ENCODE measurements around the gene RAI2. TPM values are rescaled to one million over a fixed set of nuclear protein-coding genes. Genes with fewer than 3 reads are reported as not detected.
"Not testable (repeated sequence)": the region's sequence is repeated elsewhere in the genome, so short reads cannot be mapped to it uniquely, and the experiment has no call there.

Gene RAI2
- total RNA-seq, 2 donors from 2014 or later = 13.9 to 29.6 TPM

DNA sequence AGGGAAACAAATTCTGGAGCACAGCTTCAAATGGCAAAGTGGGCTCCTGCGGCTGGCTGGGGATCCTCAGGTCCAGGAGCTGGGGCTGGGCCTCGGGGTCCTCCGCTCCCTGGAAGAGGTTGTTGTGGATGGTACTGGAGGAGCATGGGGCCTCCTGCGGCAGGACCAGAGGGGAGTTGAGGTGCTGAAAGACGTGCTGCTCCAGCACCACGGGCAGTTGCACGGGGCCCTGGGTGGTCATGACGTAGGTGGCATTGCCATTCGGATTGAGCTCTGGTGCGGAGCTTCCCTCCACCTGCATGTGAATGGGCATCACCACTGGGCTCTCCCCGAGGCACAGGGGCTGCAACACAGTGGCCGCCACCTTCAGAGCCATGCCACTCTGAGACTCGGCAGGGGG, 59.7 kb downstream of the RAI2 start:
- H3K27ac ChIP-seq = no peak overlapping the region
- TF ChIP-seq, protein P1, sequence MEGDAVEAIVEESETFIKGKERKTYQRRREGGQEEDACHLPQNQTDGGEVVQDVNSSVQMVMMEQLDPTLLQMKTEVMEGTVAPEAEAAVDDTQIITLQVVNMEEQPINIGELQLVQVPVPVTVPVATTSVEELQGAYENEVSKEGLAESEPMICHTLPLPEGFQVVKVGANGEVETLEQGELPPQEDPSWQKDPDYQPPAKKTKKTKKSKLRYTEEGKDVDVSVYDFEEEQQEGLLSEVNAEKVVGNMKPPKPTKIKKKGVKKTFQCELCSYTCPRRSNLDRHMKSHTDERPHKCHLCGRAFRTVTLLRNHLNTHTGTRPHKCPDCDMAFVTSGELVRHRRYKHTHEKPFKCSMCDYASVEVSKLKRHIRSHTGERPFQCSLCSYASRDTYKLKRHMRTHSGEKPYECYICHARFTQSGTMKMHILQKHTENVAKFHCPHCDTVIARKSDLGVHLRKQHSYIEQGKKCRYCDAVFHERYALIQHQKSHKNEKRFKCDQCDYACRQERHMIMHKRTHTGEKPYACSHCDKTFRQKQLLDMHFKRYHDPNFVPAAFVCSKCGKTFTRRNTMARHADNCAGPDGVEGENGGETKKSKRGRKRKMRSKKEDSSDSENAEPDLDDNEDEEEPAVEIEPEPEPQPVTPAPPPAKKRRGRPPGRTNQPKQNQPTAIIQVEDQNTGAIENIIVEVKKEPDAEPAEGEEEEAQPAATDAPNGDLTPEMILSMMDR (IDR thresholded peaks at IDR 0.05) = no peak
- H3K27me3 ChIP-seq = no peaks in the 10 kb centered on the region
- H3K4me1 ChIP-seq = no peaks in the 10 kb centered on the region
- H3K36me3 ChIP-seq = no peaks in the 10 kb centered on the region
- H3K9me3 ChIP-seq = no peaks in the 10 kb centered on the region
- H3K4me3 ChIP-seq = no peak overlapping the region
- no peak for DNase-seq (ENCODE audit: low spot score)

DNA sequence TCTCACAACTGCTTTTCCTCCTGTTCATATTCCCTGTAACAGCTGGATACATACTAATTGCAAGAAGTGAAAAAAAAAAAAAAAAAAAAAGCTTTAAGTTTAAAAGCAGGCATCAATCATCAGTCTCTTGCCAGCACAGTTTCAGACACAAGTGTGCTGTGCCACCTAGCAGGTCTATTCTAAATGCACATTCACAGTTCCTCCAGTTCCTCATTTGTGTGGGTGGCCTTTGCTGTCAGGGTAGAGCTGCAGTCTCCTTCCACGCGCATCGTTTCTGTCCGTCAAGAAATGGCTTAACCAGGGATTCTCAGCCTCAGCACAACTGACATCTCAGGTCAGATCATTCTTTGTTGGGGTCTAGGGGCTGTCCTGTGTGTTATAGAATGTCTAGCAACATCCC, 62.2 kb downstream of the RAI2 start:
- Histone ChIP-seq H3K4me3 (no peak overlapping the region), H3K36me3 (no peaks in the 10 kb centered on the region), H3K4me1 (no peaks in the 10 kb centered on the region), H3K27me3 (no peaks in the 10 kb centered on the region), H3K9me3 (no peaks in the 10 kb centered on the region), H3K27ac (no peak overlapping the region)
- DNase-seq (ENCODE audit: low spot score) = no peak
- TF ChIP-seq, protein P1 (IDR thresholded peaks at IDR 0.05) = no peak

GRCh38 chrX:17792826-17793225, 68.3 kb downstream of the RAI2 start:
- H3K9me3 ChIP-seq = no peaks in the 10 kb centered on the region
- no peak overlapping the region for H3K4me3 ChIP-seq
- H3K4me1 ChIP-seq = no peaks in the 10 kb centered on the region
- no peak overlapping the region for H3K27ac ChIP-seq
- H3K27me3 ChIP-seq = no peaks in the 10 kb centered on the region
- TF ChIP-seq, protein P1 (IDR thresholded peaks at IDR 0.05) = no peak
- no peak for DNase-seq (ENCODE audit: low spot score)
- H3K36me3 ChIP-seq = no peaks in the 10 kb centered on the region

- no peaks in the 10 kb centered on the region for H3K27me3 ChIP-seq
- DNase-seq (ENCODE audit: low spot score) = no peak
- H3K27ac ChIP-seq = no peak overlapping the region
- no peaks in the 10 kb centered on the region for H3K4me1 ChIP-seq
- H3K36me3 ChIP-seq = no peaks in the 10 kb centered on the region
- no peaks in the 10 kb centered on the region for H3K9me3 ChIP-seq
- H3K4me3 ChIP-seq = no peak overlapping the region
- TF ChIP-seq, protein P1 (IDR thresholded peaks at IDR 0.05) = no peak
Observed at GRCh38 chrX:17788956-17789562, 72.0 kb downstream of the RAI2 start.

- Histone ChIP-seq H3K27me3 (no peaks in the 10 kb centered on the region), H3K4me1 (no peaks in the 10 kb centered on the region), H3K9me3 (no peaks in the 10 kb centered on the region), H3K36me3 (no peaks in the 10 kb centered on the region), H3K27ac (no peak overlapping the region), H3K4me3 (no peak overlapping the region)
- TF ChIP-seq, protein P1 (IDR thresholded peaks at IDR 0.05) = peak; percentile 77 to 83
- DNase-seq (ENCODE audit: low spot score) = no peak
Observed at GRCh38 chrX:17788439-17788838, 72.7 kb downstream of the RAI2 start.

GRCh38 chrX:17787557-17787956, 73.5 kb downstream of the RAI2 start:
- no peaks in the 10 kb centered on the region for H3K4me1 ChIP-seq
- H3K36me3 ChIP-seq = no peaks in the 10 kb centered on the region
- TF ChIP-seq, protein P1 (IDR thresholded peaks at IDR 0.05) = no peak
- H3K27me3 ChIP-seq = no peaks in the 10 kb centered on the region
- H3K9me3 ChIP-seq = no peaks in the 10 kb centered on the region
- no peak overlapping the region for H3K4me3 ChIP-seq
- no peak for DNase-seq (ENCODE audit: low spot score)
- no peak overlapping the region for H3K27ac ChIP-seq

DNA sequence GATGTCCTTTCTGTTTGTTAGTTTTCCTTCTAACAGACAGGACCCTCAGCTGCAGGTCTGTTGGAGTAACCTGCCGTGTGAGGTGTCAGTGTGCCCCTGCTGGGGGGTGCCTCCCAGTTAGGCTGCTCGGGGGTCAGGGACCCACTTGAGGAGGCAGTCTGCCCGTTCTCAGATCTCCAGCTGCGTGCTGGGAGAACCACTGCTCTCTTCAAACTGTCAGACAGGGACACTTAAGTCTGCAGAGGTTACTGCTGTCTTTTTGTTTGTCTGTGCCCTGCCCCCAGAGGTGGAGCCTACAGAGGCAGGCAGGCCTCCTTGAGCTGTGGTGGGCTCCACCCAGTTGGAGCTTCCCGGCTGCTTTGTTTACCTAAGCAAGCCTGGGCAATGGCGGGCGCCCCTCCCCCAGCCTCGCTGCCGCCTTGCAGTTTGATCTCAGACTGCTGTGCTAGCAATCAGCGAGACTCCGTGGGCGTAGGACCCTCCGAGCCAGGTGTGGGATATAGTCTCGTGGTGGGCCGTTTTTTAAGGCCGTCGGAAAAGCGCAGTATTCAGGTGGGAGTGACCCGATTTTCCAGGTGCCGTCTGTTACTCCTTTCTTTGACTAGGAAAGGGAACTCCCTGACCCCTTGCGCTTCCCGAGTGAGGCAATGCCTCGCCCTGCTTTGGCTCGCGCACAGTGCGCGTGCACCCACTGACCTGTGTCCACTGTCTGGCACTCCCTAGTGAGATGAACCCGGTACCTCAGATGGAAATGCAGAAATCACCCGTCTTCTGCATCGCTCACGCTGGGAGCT, 74.3 kb downstream of the RAI2 start:
- not testable (repeated sequence) for H3K4me1 ChIP-seq; H3K9me3 ChIP-seq; H3K4me3 ChIP-seq; H3K36me3 ChIP-seq; DNase-seq (ENCODE audit: low spot score); H3K27me3 ChIP-seq; H3K27ac ChIP-seq

Data from right atrium auricular region (tissue), 2 donors.